IPS-15b (cell line): ENCODE measurements around the gene OCA2.

Source experiments
- H3K27me3 ChIP-seq: one replicate; pipeline ENCODE4 v1.6.1; 2013; ENCODE audit warnings: low read length; ENCODE audit not compliant: control insufficient read depth, insufficient read depth
- H3K36me3 ChIP-seq: one replicate; pipeline ENCODE4 v1.6.1; 2013; ENCODE audit warnings: low read length; ENCODE audit not compliant: control insufficient read depth, insufficient read depth
- H3K4me1 ChIP-seq: one replicate; pipeline ENCODE4 v1.6.1; 2013; ENCODE audit warnings: mild to moderate bottlenecking, low read length; ENCODE audit not compliant: control insufficient read depth, insufficient read depth
- H3K4me3 ChIP-seq: one replicate; pipeline ENCODE4 v1.5.1; 2013; ENCODE audit warnings: low read depth, low read length
- H3K9ac ChIP-seq: one replicate; pipeline ENCODE4 v1.6.1; 2013; ENCODE audit warnings: low read depth, mild to moderate bottlenecking, low read length
- H3K9me3 ChIP-seq: one replicate; pipeline ENCODE4 v1.6.1; 2013; ENCODE audit warnings: mild to moderate bottlenecking, low read length; ENCODE audit not compliant: control insufficient read depth, insufficient read depth

OCA2 gene

DNA sequence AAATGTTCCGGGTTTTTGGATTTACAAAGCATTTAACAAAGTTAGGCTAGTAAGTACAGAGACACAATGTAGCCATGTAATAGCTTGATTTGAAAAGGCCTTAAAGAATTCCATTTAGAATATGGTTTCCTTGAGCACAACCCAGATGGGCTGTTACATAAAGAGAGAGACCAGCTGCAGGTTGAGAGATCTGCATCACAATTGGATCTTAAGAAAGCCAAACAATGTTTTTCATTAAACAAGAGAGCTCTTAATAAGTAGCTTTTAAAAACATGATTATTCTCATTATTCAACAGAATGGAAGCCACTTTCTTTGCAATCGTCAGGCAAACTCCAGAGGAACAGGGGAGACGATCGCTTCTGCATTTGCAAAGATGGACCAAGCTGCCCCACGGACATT is 300.3 kb downstream of the OCA2 start:
- no peak overlapping the region for H3K9ac ChIP-seq

GRCh38 chr15:27797765-27798164 is 301.4 kb downstream of the OCA2 start:
- H3K27me3 ChIP-seq, result no peaks in the 10 kb centered on the region
- H3K4me3 ChIP-seq, result no peak overlapping the region
- no peaks in the 10 kb centered on the region for H3K9me3 ChIP-seq
- no peak overlapping the region for H3K9ac ChIP-seq
- H3K4me1 ChIP-seq, result peaks cover 10% of the 10 kb centered on the region
- H3K36me3 ChIP-seq, result no peaks in the 10 kb centered on the region

More for the DNA sequence above, 300.3 kb downstream of the OCA2 start:
- Histone ChIP-seq H3K36me3 (no peaks in the 10 kb centered on the region), H3K4me3 (no peak overlapping the region), H3K9me3 (no peaks in the 10 kb centered on the region), H3K27me3 (no peaks in the 10 kb centered on the region), H3K4me1 (peaks cover 10% of the 10 kb centered on the region)

DNA sequence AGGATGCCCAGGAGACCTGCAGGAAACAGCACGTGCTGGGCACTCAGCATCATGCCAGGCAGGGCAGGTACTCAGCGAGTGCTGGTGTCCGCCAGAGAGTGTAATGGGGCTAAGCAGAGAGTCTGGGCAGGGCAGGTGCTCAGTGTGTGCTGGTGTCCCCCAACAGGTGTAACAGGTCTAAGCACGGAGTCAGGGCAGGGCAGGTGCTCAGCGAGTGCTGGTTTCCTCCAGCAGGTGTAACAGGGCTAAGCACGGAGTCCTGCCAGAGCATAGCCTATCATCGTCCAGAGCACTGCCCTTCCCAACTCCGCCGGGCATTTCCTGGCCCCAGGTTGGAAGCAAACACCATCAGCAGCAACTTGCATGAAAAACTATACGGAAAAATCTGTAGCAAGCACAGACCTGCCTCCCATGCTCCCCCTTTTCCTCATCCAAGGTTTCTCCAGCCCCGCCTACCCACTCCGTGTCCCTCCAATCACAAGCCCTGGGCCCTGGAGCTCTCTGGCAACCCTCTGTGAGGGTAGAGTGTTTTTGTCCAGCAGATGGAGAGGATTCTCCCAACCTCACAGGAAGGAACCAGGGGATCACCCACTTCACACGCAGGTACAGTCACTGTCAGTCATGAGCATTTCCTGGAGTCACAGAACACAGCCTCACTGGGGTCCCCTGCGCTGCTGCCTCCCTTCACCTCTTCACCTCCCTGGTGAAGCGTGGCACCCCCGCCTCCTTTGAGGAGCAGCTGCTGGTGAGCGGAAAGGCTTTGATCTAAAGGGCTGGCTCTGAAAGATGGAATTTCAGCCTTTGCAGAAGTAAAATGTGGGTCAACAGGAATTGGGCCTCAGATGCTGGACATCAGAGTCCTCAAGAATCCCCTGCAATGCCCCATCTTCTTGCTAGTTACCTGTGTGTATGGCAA is 302.5 kb downstream of the OCA2 start:
- Histone ChIP-seq H3K4me3 (no peak overlapping the region), H3K27me3 (no peaks in the 10 kb centered on the region), H3K4me1 (peaks cover 10% of the 10 kb centered on the region), H3K36me3 (no peaks in the 10 kb centered on the region), H3K9me3 (no peaks in the 10 kb centered on the region), H3K9ac (no peak overlapping the region)

DNA sequence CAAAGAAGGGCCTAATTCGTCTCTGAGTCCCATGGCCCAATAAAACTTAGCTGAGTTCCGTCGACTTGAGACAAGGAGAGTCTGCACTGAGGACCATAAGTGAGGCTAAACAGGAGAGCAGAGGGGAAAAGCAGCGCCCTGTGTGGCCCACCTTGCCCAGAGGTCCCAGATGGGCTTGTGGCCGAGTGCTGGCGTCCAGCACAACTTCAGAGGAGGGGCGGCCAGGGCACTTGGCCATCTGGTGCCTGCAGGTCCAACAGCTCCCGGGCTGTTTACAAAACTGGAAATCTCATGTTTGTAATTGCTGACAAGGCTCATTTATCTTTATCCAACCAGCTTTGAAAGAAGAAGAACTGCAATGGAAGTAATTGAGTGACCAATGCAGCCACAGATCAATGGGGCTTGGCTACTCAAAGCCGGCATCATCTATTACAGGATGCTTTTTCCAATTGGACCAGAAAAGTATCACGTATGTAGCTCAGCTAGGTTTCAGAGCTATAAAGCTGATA is 306.3 kb downstream of the OCA2 start:
- Histone ChIP-seq H3K27me3 (no peaks in the 10 kb centered on the region), H3K4me1 (no peaks in the 10 kb centered on the region), H3K36me3 (no peaks in the 10 kb centered on the region), H3K9ac (no peak overlapping the region), H3K4me3 (no peak overlapping the region), H3K9me3 (no peaks in the 10 kb centered on the region)

DNA sequence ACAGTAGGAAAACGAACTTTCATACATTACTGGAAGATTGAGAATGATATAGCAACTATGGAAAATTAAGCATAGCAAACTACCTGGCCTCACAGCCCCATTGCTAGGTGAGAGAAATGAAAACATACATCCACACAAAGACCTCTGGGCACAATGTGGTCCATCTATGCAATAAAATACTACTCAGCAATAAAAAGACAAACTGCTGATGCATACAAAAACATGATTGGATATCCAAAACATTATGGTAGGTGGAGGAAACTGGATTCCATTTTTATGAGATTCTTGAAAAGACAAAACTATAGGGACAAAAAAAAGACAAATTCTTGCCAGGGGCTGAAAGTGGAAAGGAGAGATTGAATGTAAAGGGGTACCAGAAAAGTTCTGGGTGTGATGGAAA is 308.8 kb downstream of the OCA2 start:
- Histone ChIP-seq H3K4me3 (no peak overlapping the region), H3K9ac (no peak overlapping the region), H3K9me3 (no peaks in the 10 kb centered on the region), H3K36me3 (no peaks in the 10 kb centered on the region), H3K4me1 (no peaks in the 10 kb centered on the region), H3K27me3 (no peaks in the 10 kb centered on the region)

DNA sequence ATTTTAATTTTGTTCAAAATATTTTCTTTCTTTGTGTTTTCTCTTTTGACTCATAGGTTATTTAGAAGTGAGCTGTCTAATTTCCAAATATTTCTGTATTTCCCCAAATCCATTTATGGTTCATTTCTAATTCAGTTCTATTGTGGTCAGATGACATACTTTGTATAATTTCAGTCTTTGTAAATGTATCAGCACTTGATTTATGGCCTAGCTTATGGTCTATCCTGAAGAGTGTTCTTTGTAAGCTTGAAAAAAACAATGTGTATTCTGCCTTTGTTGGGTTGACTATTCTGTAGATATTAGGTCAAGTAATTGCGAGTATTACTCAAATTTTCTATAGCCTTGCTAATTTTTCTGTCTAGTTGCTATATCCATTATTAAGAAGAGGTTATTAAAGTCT is 311.2 kb downstream of the OCA2 start:
- Histone ChIP-seq H3K4me1 (no peaks in the 10 kb centered on the region), H3K9ac (no peak overlapping the region), H3K36me3 (no peaks in the 10 kb centered on the region), H3K4me3 (no peak overlapping the region), H3K9me3 (no peaks in the 10 kb centered on the region), H3K27me3 (no peaks in the 10 kb centered on the region)

GRCh38 chr15:27784107-27784506 is 315.0 kb downstream of the OCA2 start:
- Histone ChIP-seq H3K4me3 (no peak overlapping the region), H3K27me3 (no peaks in the 10 kb centered on the region), H3K4me1 (no peaks in the 10 kb centered on the region), H3K36me3 (no peaks in the 10 kb centered on the region), H3K9ac (no peak overlapping the region), H3K9me3 (no peaks in the 10 kb centered on the region)

- Histone ChIP-seq H3K27me3 (no peaks in the 10 kb centered on the region), H3K36me3 (no peaks in the 10 kb centered on the region), H3K9ac (no peak overlapping the region), H3K4me1 (no peaks in the 10 kb centered on the region), H3K4me3 (no peak overlapping the region), H3K9me3 (no peaks in the 10 kb centered on the region)
Observed at GRCh38 chr15:27783678-27784077, 315.4 kb downstream of the OCA2 start.

GRCh38 chr15:27782125-27782524 is 317.0 kb downstream of the OCA2 start:
- Histone ChIP-seq H3K4me3 (no peak overlapping the region), H3K9me3 (no peaks in the 10 kb centered on the region)

GRCh38 chr15:27776501-27776900 is 322.6 kb downstream of the OCA2 start:
- Histone ChIP-seq H3K27me3 (no peaks in the 10 kb centered on the region), H3K9ac (no peak overlapping the region), H3K36me3 (no peaks in the 10 kb centered on the region), H3K4me1 (no peaks in the 10 kb centered on the region), H3K4me3 (no peak overlapping the region), H3K9me3 (no peaks in the 10 kb centered on the region)

More at GRCh38 chr15:27782125-27782524, 317.0 kb downstream of the OCA2 start:
- H3K27me3 ChIP-seq, result no peaks in the 10 kb centered on the region
- no peak overlapping the region for H3K9ac ChIP-seq
- no peaks in the 10 kb centered on the region for H3K4me1 ChIP-seq
- no peaks in the 10 kb centered on the region for H3K36me3 ChIP-seq

- Histone ChIP-seq H3K36me3 (no peaks in the 10 kb centered on the region), H3K9me3 (no peaks in the 10 kb centered on the region), H3K27me3 (no peaks in the 10 kb centered on the region), H3K9ac (no peak overlapping the region), H3K4me1 (no peaks in the 10 kb centered on the region), H3K4me3 (no peak overlapping the region)
Observed at GRCh38 chr15:27774638-27775037, 324.5 kb downstream of the OCA2 start.

- H3K9me3 ChIP-seq, result no peaks in the 10 kb centered on the region
- H3K4me1 ChIP-seq, result no peaks in the 10 kb centered on the region
- no peaks in the 10 kb centered on the region for H3K36me3 ChIP-seq
- no peak overlapping the region for H3K9ac ChIP-seq
- no peaks in the 10 kb centered on the region for H3K27me3 ChIP-seq
- H3K4me3 ChIP-seq, result no peak overlapping the region
Observed at GRCh38 chr15:27774191-27774590, 324.9 kb downstream of the OCA2 start.
